Nephron progenitor cell (in vitro differentiated cells): ENCODE results near the gene KIAA1328.

Source experiments
- DNase-seq: peaks from one replicate; pipeline ENCODE4 v3.0.0; 2021
- H3K27ac Mint-ChIP-seq: 2 replicates; pipeline ENCODE4 v1.8.0; 2021; ENCODE audit warnings: mild to moderate bottlenecking, moderate library complexity, mixed read lengths
- H3K27me3 Mint-ChIP-seq: 2 replicates; pipeline ENCODE4 v1.8.0; 2021; ENCODE audit warnings: mild to moderate bottlenecking, low read depth, mixed read lengths; ENCODE audit not compliant: poor library complexity
- H3K36me3 Mint-ChIP-seq: 2 replicates; pipeline ENCODE4 v1.8.0; 2021; ENCODE audit warnings: low read depth, mixed read lengths
- H3K4me1 Mint-ChIP-seq: 2 replicates; pipeline ENCODE4 v1.8.0; 2021; ENCODE audit warnings: mixed read lengths
- H3K4me3 Mint-ChIP-seq: 2 replicates; pipeline ENCODE4 v1.8.0; 2021; ENCODE audit warnings: mild to moderate bottlenecking, moderate library complexity, mixed read lengths
- H3K9me3 Mint-ChIP-seq: 2 replicates; pipeline ENCODE4 v1.8.0; 2021; ENCODE audit warnings: mild to moderate bottlenecking, moderate library complexity, mixed read lengths
- TF ChIP-seq, protein P1 (sequence below): fragments of 200-600 bp; sonication (generic); IDR thresholded peaks from 2 replicates; pipeline ENCODE4 v1.5.0; 2021; ENCODE audit warnings: antibody characterized with exemption

Gene KIAA1328

DNA sequence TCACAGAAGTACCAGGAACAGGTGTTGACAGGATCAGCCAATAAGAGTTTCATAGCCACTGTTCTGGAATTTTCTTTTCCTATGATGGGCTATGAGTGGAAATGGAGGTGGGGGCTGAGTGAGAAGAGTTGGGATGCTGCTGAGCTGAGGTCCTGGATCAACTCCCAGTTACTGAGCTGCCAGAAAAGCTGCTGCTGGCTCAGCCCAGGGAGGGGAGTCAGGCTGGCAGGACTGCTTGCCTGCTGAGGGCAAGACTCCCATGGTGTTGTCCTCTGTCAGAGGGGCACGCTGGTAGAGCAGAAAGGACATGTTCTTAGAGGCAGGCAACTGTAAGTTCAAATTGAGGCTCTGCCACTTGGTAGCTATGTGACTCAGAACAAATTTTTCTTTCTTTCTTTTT lies 11.9 kb upstream of the KIAA1328 start:
- TF ChIP-seq, protein P1, sequence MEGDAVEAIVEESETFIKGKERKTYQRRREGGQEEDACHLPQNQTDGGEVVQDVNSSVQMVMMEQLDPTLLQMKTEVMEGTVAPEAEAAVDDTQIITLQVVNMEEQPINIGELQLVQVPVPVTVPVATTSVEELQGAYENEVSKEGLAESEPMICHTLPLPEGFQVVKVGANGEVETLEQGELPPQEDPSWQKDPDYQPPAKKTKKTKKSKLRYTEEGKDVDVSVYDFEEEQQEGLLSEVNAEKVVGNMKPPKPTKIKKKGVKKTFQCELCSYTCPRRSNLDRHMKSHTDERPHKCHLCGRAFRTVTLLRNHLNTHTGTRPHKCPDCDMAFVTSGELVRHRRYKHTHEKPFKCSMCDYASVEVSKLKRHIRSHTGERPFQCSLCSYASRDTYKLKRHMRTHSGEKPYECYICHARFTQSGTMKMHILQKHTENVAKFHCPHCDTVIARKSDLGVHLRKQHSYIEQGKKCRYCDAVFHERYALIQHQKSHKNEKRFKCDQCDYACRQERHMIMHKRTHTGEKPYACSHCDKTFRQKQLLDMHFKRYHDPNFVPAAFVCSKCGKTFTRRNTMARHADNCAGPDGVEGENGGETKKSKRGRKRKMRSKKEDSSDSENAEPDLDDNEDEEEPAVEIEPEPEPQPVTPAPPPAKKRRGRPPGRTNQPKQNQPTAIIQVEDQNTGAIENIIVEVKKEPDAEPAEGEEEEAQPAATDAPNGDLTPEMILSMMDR: no peak
- H3K36me3 Mint-ChIP-seq: peaks cover 70% of the 10 kb centered on the region
- H3K27me3 Mint-ChIP-seq: no peaks in the 10 kb centered on the region
- H3K4me3 Mint-ChIP-seq: no peak overlapping the region
- H3K9me3 Mint-ChIP-seq: no peaks in the 10 kb centered on the region
- peak overlapping the region; percentile 6 for H3K27ac Mint-ChIP-seq
- DNase-seq: no peak
- H3K4me1 Mint-ChIP-seq: peaks cover 33% of the 10 kb centered on the region

DNA sequence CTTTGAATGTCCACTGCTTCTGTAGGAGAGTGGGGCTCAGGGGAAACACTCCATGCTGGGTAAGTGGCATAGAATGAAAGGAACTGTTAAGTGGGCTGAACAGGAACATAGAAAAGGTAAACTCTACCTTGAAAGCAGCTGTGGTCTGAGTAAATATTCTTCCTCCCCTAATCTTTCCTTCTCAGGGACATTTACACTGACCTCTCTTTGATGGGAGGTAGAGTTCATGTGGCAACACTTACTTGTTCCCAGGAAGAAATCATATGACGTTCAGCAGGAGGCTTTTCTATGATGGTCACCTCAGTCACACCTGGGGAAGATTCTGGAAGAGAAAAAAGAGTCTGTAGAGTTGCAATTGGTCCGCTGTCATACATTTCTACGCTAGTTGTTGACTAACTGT lies 10.3 kb upstream of the KIAA1328 start:
- Mint-ChIP-seq H3K27ac (no peak overlapping the region), H3K27me3 (no peaks in the 10 kb centered on the region), H3K4me1 (peaks cover 17% of the 10 kb centered on the region), H3K36me3 (peaks cover 72% of the 10 kb centered on the region), H3K4me3 (no peak overlapping the region), H3K9me3 (peaks cover 2% of the 10 kb centered on the region)
- DNase-seq: no peak
- TF ChIP-seq, protein P1: no peak

DNA sequence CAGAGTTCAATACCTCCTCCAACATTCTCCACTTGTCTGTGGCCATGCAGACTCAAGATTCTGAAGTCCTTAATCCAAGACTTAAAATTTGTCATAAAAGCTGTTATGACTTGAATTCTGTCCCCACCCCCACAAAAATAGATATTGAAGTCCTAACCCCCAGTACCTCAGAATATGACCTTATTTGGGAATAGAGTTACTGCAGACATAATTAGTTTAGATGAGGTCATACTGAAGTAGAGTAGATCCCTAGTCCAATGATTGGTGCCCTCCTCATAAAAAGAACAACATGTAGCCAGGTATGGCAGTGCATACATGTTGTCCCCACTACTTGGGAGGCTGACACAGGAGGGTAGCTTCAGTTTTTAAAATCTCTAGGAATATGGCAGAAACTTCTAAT lies 9.3 kb upstream of the KIAA1328 start:
- Mint-ChIP-seq H3K36me3 (peaks cover 72% of the 10 kb centered on the region), H3K9me3 (peaks cover 12% of the 10 kb centered on the region), H3K4me1 (peaks cover 10% of the 10 kb centered on the region), H3K27me3 (no peaks in the 10 kb centered on the region), H3K4me3 (no peak overlapping the region), H3K27ac (no peak overlapping the region)
- TF ChIP-seq, protein P1: no peak
- DNase-seq: no peak

DNA sequence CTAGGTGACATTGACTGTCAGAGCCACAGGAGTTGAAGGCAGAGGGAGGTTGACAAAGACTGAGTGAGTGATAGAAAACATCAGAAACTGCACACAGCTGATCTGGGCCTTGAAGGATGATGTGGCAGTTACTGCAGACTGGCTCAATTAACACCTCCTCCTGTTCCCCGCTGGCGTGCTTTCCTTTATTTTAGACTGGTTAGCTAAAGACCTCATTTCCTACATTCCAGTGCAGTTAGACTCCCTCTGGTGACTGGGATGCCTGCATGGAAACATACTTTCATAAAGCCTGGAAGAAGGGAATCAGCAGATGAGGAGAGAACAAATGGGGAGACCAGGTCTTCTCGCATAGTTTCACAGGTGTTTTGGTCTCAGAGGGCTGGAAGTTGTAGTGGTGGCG lies 7.2 kb upstream of the KIAA1328 start:
- no peak for DNase-seq
- H3K27ac Mint-ChIP-seq: no peak overlapping the region
- no peak overlapping the region for H3K4me3 Mint-ChIP-seq
- H3K36me3 Mint-ChIP-seq: peaks cover 81% of the 10 kb centered on the region
- H3K9me3 Mint-ChIP-seq: peaks cover 22% of the 10 kb centered on the region
- TF ChIP-seq, protein P1: no peak
- no peaks in the 10 kb centered on the region for H3K27me3 Mint-ChIP-seq
- H3K4me1 Mint-ChIP-seq: no peaks in the 10 kb centered on the region

DNA sequence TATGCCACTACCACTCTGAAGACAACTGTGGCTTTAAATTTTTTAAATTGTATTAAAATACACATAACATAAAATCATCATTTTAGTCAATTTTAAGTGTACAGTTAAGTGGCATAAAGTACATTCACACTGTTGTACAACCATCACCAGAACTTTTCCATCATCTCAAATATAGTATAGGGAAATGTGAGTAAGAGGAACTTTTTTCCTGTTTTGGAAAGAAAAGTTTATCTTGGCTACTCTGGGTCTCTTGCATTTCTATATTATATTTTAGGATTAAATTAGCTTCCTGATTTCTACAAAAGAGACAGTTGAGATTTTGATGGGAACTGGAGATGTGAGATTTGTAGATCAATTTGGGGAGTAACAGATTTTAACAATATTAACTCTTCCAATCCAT lies 3.4 kb upstream of the KIAA1328 start:
- peaks cover 22% of the 10 kb centered on the region for H3K9me3 Mint-ChIP-seq

DNA sequence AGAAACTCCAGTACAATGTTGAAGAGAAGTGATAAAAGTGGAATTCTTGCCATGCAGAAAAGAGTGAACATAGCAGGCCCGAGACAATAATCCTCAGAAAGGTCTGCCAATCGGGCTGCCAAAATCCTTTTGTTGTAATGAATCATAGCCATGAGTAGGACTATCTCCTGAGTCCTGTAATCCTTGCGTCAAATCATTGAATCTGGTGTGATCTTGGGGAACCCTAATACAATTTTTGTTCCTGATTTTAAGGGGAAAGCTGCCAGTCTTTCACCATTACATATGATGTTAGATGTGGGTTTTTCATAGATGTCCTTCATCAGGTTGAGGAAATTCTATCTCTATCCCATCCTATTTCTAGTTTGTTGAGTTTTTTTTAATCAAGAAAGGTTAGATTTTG lies 2.4 kb upstream of the KIAA1328 start:
- DNase-seq: no peak
- TF ChIP-seq, protein P1: no peak
- Mint-ChIP-seq H3K27me3 (no peaks in the 10 kb centered on the region), H3K9me3 (peaks cover 22% of the 10 kb centered on the region), H3K4me1 (peaks cover 38% of the 10 kb centered on the region), H3K36me3 (peaks cover 56% of the 10 kb centered on the region), H3K4me3 (no peak overlapping the region), H3K27ac (no peak overlapping the region)

More for the DNA sequence above, 3.4 kb upstream of the KIAA1328 start:
- no peak overlapping the region for H3K4me3 Mint-ChIP-seq
- no peak for DNase-seq
- TF ChIP-seq, protein P1: no peak
- peaks cover 65% of the 10 kb centered on the region for H3K36me3 Mint-ChIP-seq
- H3K4me1 Mint-ChIP-seq: peaks cover 28% of the 10 kb centered on the region
- no peak overlapping the region for H3K27ac Mint-ChIP-seq
- no peaks in the 10 kb centered on the region for H3K27me3 Mint-ChIP-seq
